H1 (cell line): Measurements from ENCODE around the gene GRIK1. TPM values are rescaled to one million over a fixed set of nuclear protein-coding genes. Genes with fewer than 3 reads are reported as not detected.

Experiments
- CTCF ChIA-PET: fragments of 300-600 bp; sonication (Branson Sonifier 250); formaldehyde crosslinking; loops from one replicate; lab custom pipeline; 2021; ENCODE audit not compliant: partially characterized antibody; lab: Charles Lee
- POLR2A ChIA-PET: fragments of 300-600 bp; sonication (Branson Sonifier 250); formaldehyde crosslinking; loops from one replicate; lab custom pipeline; 2021; ENCODE audit warnings: inconsistent platforms; ENCODE audit not compliant: partially characterized antibody; lab: Charles Lee
- DNase-seq, 2 experiments: peaks; one replicate each; pipeline versions ENCODE4 v3.0.0 to v3.0.0-alpha.2; 2010 to 2022; ENCODE audit warnings: low spot score in 2 of 2, low read depth in 1 of 2, mixed read lengths in 1 of 2
- FAIRE-seq: peaks from 2 replicates; lab custom pipeline; 2011; peaks lifted over from hg19 to GRCh38; lab: Jason Lieb, UNC
- H2AFZ ChIP-seq: 2 replicates; pipeline ENCODE4 v1.8.1; 2012; ENCODE audit warnings: low read length, inconsistent platforms
- H2AK5ac ChIP-seq: 2 replicates; pipeline ENCODE4 v1.6.1; 2013; ENCODE audit warnings: low read depth, low read length
- H2BK120ac ChIP-seq: replicated peaks from 2 replicates; pipeline ENCODE3; 2013; ENCODE audit warnings: low read depth, low read length, inconsistent platforms
- H2BK12ac ChIP-seq: 2 replicates; pipeline ENCODE4 v1.6.1; 2013; ENCODE audit warnings: low read depth, low read length
- H2BK15ac ChIP-seq: 2 replicates; pipeline ENCODE4 v1.6.1; 2013; ENCODE audit warnings: low read length
- H2BK20ac ChIP-seq: 2 replicates; pipeline ENCODE4 v1.6.1; 2013; ENCODE audit warnings: low read length
- H2BK5ac ChIP-seq: 2 replicates; pipeline ENCODE4 v1.6.1; 2013; ENCODE audit warnings: low read depth, low read length
- H3K14ac ChIP-seq: 2 replicates; pipeline ENCODE4 v1.6.1; 2013; ENCODE audit warnings: inconsistent platforms; ENCODE audit not compliant: insufficient read length
- H3K18ac ChIP-seq: 2 replicates; pipeline ENCODE4 v1.6.1; 2013; ENCODE audit warnings: low read length; ENCODE audit errors: extremely low read depth
- H3K23ac ChIP-seq: 2 replicates; pipeline ENCODE4 v1.6.1; 2013; ENCODE audit warnings: inconsistent platforms; ENCODE audit not compliant: insufficient read length
- H3K23me2 ChIP-seq: 2 replicates; pipeline ENCODE4 v1.6.1; 2013; ENCODE audit warnings: low read depth, low read length
- H3K27ac ChIP-seq: 2 replicates; pipeline ENCODE4 v1.6.1; 2011; ENCODE audit warnings: low read depth, low read length, inconsistent platforms
- H3K27me3 ChIP-seq, 4 experiments: replicated peaks in 1 of 4; 1 replicate in 1 of 4; 2 replicates in 3 of 4; pipeline versions ENCODE4 v1.6.1 to v1.8.1; 2011 to 2013; ENCODE audit warnings: low read length in 3 of 4, mild to moderate bottlenecking in 3 of 4, inconsistent platforms in 2 of 4, mixed read lengths in 2 of 4, moderate library complexity in 1 of 4; ENCODE audit not compliant: control insufficient read depth in 3 of 4, insufficient read depth in 3 of 4; ENCODE audit errors: extremely low read depth in 1 of 4
- H3K36me3 ChIP-seq, 4 experiments: 2 replicates each; pipeline versions ENCODE4 v1.6.1 to v1.8.1; 2011 to 2013; ENCODE audit warnings: mild to moderate bottlenecking in 4 of 4, low read length in 3 of 4, moderate library complexity in 2 of 4, control low read depth in 1 of 4, inconsistent platforms in 1 of 4; ENCODE audit not compliant: insufficient read depth in 4 of 4, control insufficient read depth in 2 of 4
- H3K4ac ChIP-seq: replicated peaks from 2 replicates; pipeline ENCODE3; 2013; ENCODE audit warnings: low read length, low read depth, mixed read lengths, inconsistent platforms; ENCODE audit not compliant: insufficient read length
- H3K4me1 ChIP-seq, 4 experiments: replicated peaks in 1 of 4; 1 replicate in 1 of 4; 2 replicates in 3 of 4; pipeline versions ENCODE4 v1.6.1 to v1.8.1; 2011 to 2013; ENCODE audit warnings: low read length in 3 of 4, inconsistent platforms in 2 of 4, mixed read lengths in 1 of 4; ENCODE audit not compliant: insufficient read depth in 4 of 4, control insufficient read depth in 3 of 4
- H3K4me2 ChIP-seq, 2 experiments: 2 replicates each; pipeline versions ENCODE4 v1.6.1 to v1.8.1; 2011 to 2013; ENCODE audit warnings: low read depth in 2 of 2, low read length in 2 of 2, control low read depth in 1 of 2, inconsistent platforms in 1 of 2, mild to moderate bottlenecking in 1 of 2; ENCODE audit not compliant: insufficient read depth in 1 of 2
- H3K4me3 ChIP-seq, 4 experiments: fragments of 200-600, 300-600 bp in 1 of 4; sonication (generic), shearing (Covaris generic), sonication (Bioruptor Twin) in 1 of 4; 2 replicates each; pipeline versions ENCODE4 v1.5.1 to v1.8.1; 2011 to 2016; ENCODE audit warnings: low read length in 4 of 4, low read depth in 3 of 4, control low read depth in 2 of 4, inconsistent platforms in 2 of 4, mild to moderate bottlenecking in 2 of 4, mixed read lengths in 1 of 4, moderate library complexity in 1 of 4; ENCODE audit not compliant: insufficient read depth in 2 of 4; ENCODE audit errors: extremely low read depth in 1 of 4
- H3K56ac ChIP-seq: replicated peaks from 2 replicates; pipeline ENCODE3; 2013; ENCODE audit warnings: low read depth, mild to moderate bottlenecking, mixed read lengths, low read length, inconsistent platforms; ENCODE audit not compliant: insufficient read length
- H3K79me1 ChIP-seq: 2 replicates; pipeline ENCODE4 v1.6.1; 2013; ENCODE audit warnings: low read depth, low read length, control low read depth
- H3K79me2 ChIP-seq, 2 experiments: 2 replicates each; pipeline versions ENCODE4 v1.6.1 to v1.8.1; 2012 to 2013; ENCODE audit warnings: low read length in 2 of 2, mild to moderate bottlenecking in 2 of 2, inconsistent platforms in 1 of 2; ENCODE audit not compliant: insufficient read depth in 2 of 2, control insufficient read depth in 1 of 2
- H3K9ac ChIP-seq, 4 experiments: replicated peaks in 1 of 4; 1 replicate in 1 of 4; 2 replicates in 3 of 4; pipeline versions ENCODE4 v1.6.1 to v1.8.1; 2011 to 2013; ENCODE audit warnings: low read depth in 3 of 4, low read length in 3 of 4, control low read depth in 2 of 4, mild to moderate bottlenecking in 2 of 4, moderate library complexity in 2 of 4, inconsistent platforms in 1 of 4; ENCODE audit errors: extremely low read depth in 1 of 4
- H3K9me3 ChIP-seq, 2 experiments: 2 replicates each; pipeline versions ENCODE4 v1.6.1 to v1.8.1; 2012 to 2013; ENCODE audit warnings: mild to moderate bottlenecking in 2 of 2, moderate library complexity in 2 of 2, control low read depth in 1 of 2, inconsistent platforms in 1 of 2, low read depth in 1 of 2, low read length in 1 of 2, mixed read lengths in 1 of 2; ENCODE audit not compliant: insufficient read depth in 2 of 2
- H4K20me1 ChIP-seq, 2 experiments: replicated peaks in 1 of 2; 2 replicates each; pipeline versions ENCODE3 to v1.8.1; 2011 to 2013; ENCODE audit warnings: inconsistent platforms in 2 of 2, low read length in 2 of 2, mild to moderate bottlenecking in 1 of 2; ENCODE audit not compliant: insufficient read depth in 2 of 2, control insufficient read depth in 1 of 2
- H4K5ac ChIP-seq: 2 replicates; pipeline ENCODE4 v1.6.1; 2013; ENCODE audit warnings: low read length, low read depth, mixed read lengths, inconsistent platforms; ENCODE audit not compliant: insufficient read length
- H4K8ac ChIP-seq: 2 replicates; pipeline ENCODE4 v1.8.0; 2013; ENCODE audit warnings: mild to moderate bottlenecking, moderate library complexity, low read length, inconsistent platforms; ENCODE audit not compliant: insufficient read depth; ENCODE audit errors: extremely low read depth
- H4K91ac ChIP-seq: replicated peaks from 2 replicates; pipeline ENCODE3; 2013; ENCODE audit warnings: low read length, mixed read lengths, inconsistent platforms; ENCODE audit not compliant: insufficient read length
- HDAC6 ChIP-seq: IDR thresholded peaks from one replicate; pipeline ENCODE4 v1.7.1; 2012; ENCODE audit warnings: low read depth, mild to moderate bottlenecking, inconsistent platforms, low read length, moderate library complexity
- KDM5A ChIP-seq: fragments of 200-600 bp; IDR thresholded peaks from 2 replicates; pipeline ENCODE4 v1.7.1; 2012; ENCODE audit warnings: mild to moderate bottlenecking, low read length, inconsistent platforms, mixed read lengths
- NANOG ChIP-seq: IDR thresholded peaks from 2 replicates; pipeline ENCODE4 v1.6.1; 2011; ENCODE audit warnings: low read length, low read depth, mild to moderate bottlenecking, inconsistent platforms; ENCODE audit not compliant: insufficient read depth, poor library complexity, severe bottlenecking
- NRF1 ChIP-seq: IDR thresholded peaks from 2 replicates; pipeline ENCODE4 v1.6.1; 2011; ENCODE audit warnings: mild to moderate bottlenecking, low read depth, low read length, improper control_type of control experiment
- RAD21 ChIP-seq, 2 experiments: IDR thresholded peaks in 1 of 2; conservative IDR thresholded peaks in 1 of 2; 2 replicates each; pipeline ENCODE4 v1.6.1; 2011; ENCODE audit warnings: low read depth in 2 of 2, low read length in 2 of 2, improper control_type of control experiment in 1 of 2, inconsistent platforms in 1 of 2, mild to moderate bottlenecking in 1 of 2, moderate library complexity in 1 of 2
- SIX5 ChIP-seq: IDR thresholded peaks from 2 replicates; pipeline ENCODE4 v1.6.1; 2011; ENCODE audit warnings: mild to moderate bottlenecking, low read depth, low read length
- SUZ12 ChIP-seq: fragments of 200-600 bp; sonication (generic); IDR thresholded peaks from 2 replicates; pipeline ENCODE4 v1.6.1; 2012; ENCODE audit warnings: mild to moderate bottlenecking, inconsistent platforms, low read length, moderate library complexity, mixed read lengths
- ZNF274 ChIP-seq: IDR thresholded peaks from 2 replicates; pipeline ENCODE4 v1.7.0; 2012; ENCODE audit warnings: low read length, borderline replicate concordance; ENCODE audit errors: extremely low read depth
- WGBS, 2 experiments: shearing (Covaris generic) in 1 of 2; methylation state at CpG; one replicate each; pipeline versions ENCODE4 v1.1.6 to v1.1.7; 2013 to 2015; ENCODE audit warnings: low lambda C conversion rate in 2 of 2, mixed read lengths in 2 of 2, inconsistent platforms in 1 of 2, low coverage in 1 of 2, missing lambda C conversion rate in 1 of 2; ENCODE audit not compliant: insufficient replicate concordance in 2 of 2, insufficient coverage in 1 of 2, insufficient read length in 1 of 2; ENCODE audit errors: extremely low coverage in 1 of 2, missing lambda C conversion rate in 1 of 2; 5-methylcytosine and 5-hydroxymethylcytosine counted together
- polyA plus RNA-seq, 7 experiments: library from polyadenylated mRNA; depleted of rRNA in 3 of 7; stranded (reverse) in 5 of 7; unstranded in 2 of 7; fragments of >200 nt in 5 of 7; fragments of 200-250 nt in 2 of 7; gene quantifications; 1 replicate in 5 of 7; 2 replicates in 1 of 7; 4 replicates in 1 of 7; pipeline versions ENCODE4 v1.2.1 to v1.2.3, GENCODE V29; 2011 to 2013; ENCODE audit warnings: missing spikeins in 2 of 7, mixed read lengths in 2 of 7
- total RNA-seq: library from RNA; stranded (reverse); fragmentation: NEBNext Ultra II Directional; extraction: Animal tissue kit (Norgen Biotek cat#: 25700); gene quantifications from 2 replicates; pipeline ENCODE4 v1.2.1, GENCODE V29; 2021

The GRIK1 gene
- total and polyA plus RNA-seq, 2 of the 8 experiments (the other 6 are each of a cell fraction or from before 2014, with no cell fraction given): 0.11 to 0.32 TPM

- Histone ChIP-seq H3K23me2 (no peaks in the 10 kb centered on the region), H3K27ac (no peak overlapping the region), H3K14ac (no peak overlapping the region), H2AFZ (no peak overlapping the region), H2BK120ac (no peak overlapping the region), H3K9ac (no peak overlapping the region), H3K4me2 (no peak overlapping the region), H3K4me3 (no peak overlapping the region), H3K9me3 (no peaks in the 10 kb centered on the region), H3K56ac (no peak overlapping the region), H3K4me1 (no peaks in the 10 kb centered on the region), H3K18ac (no peak overlapping the region), H4K20me1 (no peaks in the 10 kb centered on the region), H3K27me3 (no peaks in the 10 kb centered on the region), H2BK12ac (no peak overlapping the region), H2BK20ac (no peak overlapping the region), H3K79me1 (no peaks in the 10 kb centered on the region), H3K36me3 (no peaks in the 10 kb centered on the region), H4K5ac (no peak overlapping the region), H2AK5ac (no peak overlapping the region), H4K8ac (no peak overlapping the region), H4K91ac (no peak overlapping the region), H2BK15ac (no peak overlapping the region), H3K23ac (no peak overlapping the region), H3K4ac (no peak overlapping the region), H2BK5ac (no peak overlapping the region), H3K79me2 (no peaks in the 10 kb centered on the region)
- WGBS, 2 experiments: 94% methylated on average over 1 of the region's 1 CpG; no CpG with 5 or more reads in 1 of the 2 experiments
- DNase-seq: no peak
- ChIA-PET CTCF (no interaction called here), POLR2A (no interaction called here)
- TF ChIP-seq KDM5A (no peak), SUZ12 (no peak), RAD21 (IDR thresholded peaks at IDR 0.05 in 1 of 2, conservative IDR thresholded peaks at IDR 0.05 in 1 of 2; ENCODE audit: low read depth in 2 of 2, low read length in 2 of 2) (no peak), ZNF274 (no peak), NANOG (no peak), HDAC6 (no peak), NRF1 (no peak), SIX5 (no peak)
- no peak for FAIRE-seq
Measured at GRCh38 chr21:29739176-29739575, 200.6 kb downstream of the GRIK1 start.
